Measurements from ENCODE around the gene SVOP. TPM values are rescaled to one million over a fixed set of nuclear protein-coding genes. Genes with fewer than 3 reads are reported as not detected.

The SVOP gene
- total RNA-seq, 2 donors from 2014 or later: not detected

GRCh38 chr12:108935159-108935763 is 85.6 kb downstream of the SVOP start:
- TF ChIP-seq, protein P1, sequence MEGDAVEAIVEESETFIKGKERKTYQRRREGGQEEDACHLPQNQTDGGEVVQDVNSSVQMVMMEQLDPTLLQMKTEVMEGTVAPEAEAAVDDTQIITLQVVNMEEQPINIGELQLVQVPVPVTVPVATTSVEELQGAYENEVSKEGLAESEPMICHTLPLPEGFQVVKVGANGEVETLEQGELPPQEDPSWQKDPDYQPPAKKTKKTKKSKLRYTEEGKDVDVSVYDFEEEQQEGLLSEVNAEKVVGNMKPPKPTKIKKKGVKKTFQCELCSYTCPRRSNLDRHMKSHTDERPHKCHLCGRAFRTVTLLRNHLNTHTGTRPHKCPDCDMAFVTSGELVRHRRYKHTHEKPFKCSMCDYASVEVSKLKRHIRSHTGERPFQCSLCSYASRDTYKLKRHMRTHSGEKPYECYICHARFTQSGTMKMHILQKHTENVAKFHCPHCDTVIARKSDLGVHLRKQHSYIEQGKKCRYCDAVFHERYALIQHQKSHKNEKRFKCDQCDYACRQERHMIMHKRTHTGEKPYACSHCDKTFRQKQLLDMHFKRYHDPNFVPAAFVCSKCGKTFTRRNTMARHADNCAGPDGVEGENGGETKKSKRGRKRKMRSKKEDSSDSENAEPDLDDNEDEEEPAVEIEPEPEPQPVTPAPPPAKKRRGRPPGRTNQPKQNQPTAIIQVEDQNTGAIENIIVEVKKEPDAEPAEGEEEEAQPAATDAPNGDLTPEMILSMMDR (conservative IDR thresholded peaks at IDR 0.05): no peak
- Histone ChIP-seq H3K9ac (ENCODE audit: extremely low read depth, low read length, poor library complexity, severe bottlenecking) (no peak overlapping the region), H3K4me3 (ENCODE audit: low read length) (no peak overlapping the region), H3K9me3 (ENCODE audit: control insufficient read depth, low read length) (no peaks in the 10 kb centered on the region), H3K4me1 (ENCODE audit: control insufficient read depth, insufficient read depth, low read length) (no peaks in the 10 kb centered on the region), H3K36me3 (ENCODE audit: control insufficient read depth, insufficient read depth, low read length) (no peaks in the 10 kb centered on the region), H3K27me3 (ENCODE audit: control insufficient read depth, insufficient read depth, low read length, poor library complexity, severe bottlenecking) (no peaks in the 10 kb centered on the region), H3K27ac (ENCODE audit: low read depth, low read length) (no peak overlapping the region)
- no peak overlapping the region for H3K27ac Mint-ChIP-seq
- no peak for DNase-seq
- H3K4me3 Mint-ChIP-seq: no peak overlapping the region
- 90 to 94% methylated on average over 7 of the region's 7 CpGs for WGBS, 2 experiments (ENCODE audit: insufficient coverage in 1 of 2, insufficient read length in 1 of 2)
- no peaks in the 10 kb centered on the region for H3K36me3 Mint-ChIP-seq (ENCODE audit: low read depth)
- no peaks in the 10 kb centered on the region for H3K4me1 Mint-ChIP-seq
- no peaks in the 10 kb centered on the region for H3K9me3 Mint-ChIP-seq
- peaks cover 3% of the 10 kb centered on the region for H3K27me3 Mint-ChIP-seq (ENCODE audit: insufficient read depth)

GRCh38 chr12:108933949-108934348 is 86.9 kb downstream of the SVOP start:
- H3K27ac Mint-ChIP-seq: no peak overlapping the region
- H3K9ac ChIP-seq (ENCODE audit: extremely low read depth, low read length, poor library complexity, severe bottlenecking): no peak overlapping the region
- TF ChIP-seq, protein P1 (conservative IDR thresholded peaks at IDR 0.05): no peak
- H3K4me3 Mint-ChIP-seq: no peak overlapping the region
- H3K36me3 ChIP-seq (ENCODE audit: control insufficient read depth, insufficient read depth, low read length): no peaks in the 10 kb centered on the region
- H3K9me3 Mint-ChIP-seq: no peaks in the 10 kb centered on the region
- no peak for DNase-seq
- H3K4me1 Mint-ChIP-seq: no peaks in the 10 kb centered on the region
- no peaks in the 10 kb centered on the region for H3K4me1 ChIP-seq (ENCODE audit: control insufficient read depth, insufficient read depth, low read length)
- H3K27me3 ChIP-seq (ENCODE audit: control insufficient read depth, insufficient read depth, low read length, poor library complexity, severe bottlenecking): no peaks in the 10 kb centered on the region
- WGBS, 2 experiments (ENCODE audit: insufficient coverage in 1 of 2, insufficient read length in 1 of 2): 92 to 95% methylated on average over 6 of the region's 6 CpGs
- peaks cover 3% of the 10 kb centered on the region for H3K27me3 Mint-ChIP-seq (ENCODE audit: insufficient read depth)
- no peaks in the 10 kb centered on the region for H3K36me3 Mint-ChIP-seq (ENCODE audit: low read depth)
- H3K9me3 ChIP-seq (ENCODE audit: control insufficient read depth, low read length): no peaks in the 10 kb centered on the region
- no peak overlapping the region for H3K27ac ChIP-seq (ENCODE audit: low read depth, low read length)
- no peak overlapping the region for H3K4me3 ChIP-seq (ENCODE audit: low read length)

DNA sequence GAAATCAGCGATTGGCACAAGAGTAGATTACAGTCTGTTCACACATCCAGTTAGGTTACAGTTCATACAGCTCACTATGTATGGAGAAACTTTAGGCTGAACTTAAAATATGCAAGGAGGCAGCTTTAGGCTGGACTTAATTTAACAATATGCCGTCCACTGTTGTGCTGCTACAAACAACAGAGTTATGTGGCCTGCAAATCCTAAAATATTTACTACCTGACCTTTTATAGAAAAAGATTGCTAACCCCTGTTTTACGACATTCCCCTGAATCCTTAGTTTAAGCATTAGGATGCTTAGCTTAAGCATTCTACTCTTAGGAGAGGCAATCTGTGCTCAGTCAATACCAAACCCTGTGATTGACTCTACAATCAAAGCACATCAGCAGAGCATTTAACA is 90.1 kb downstream of the SVOP start:
- Histone ChIP-seq H3K36me3 (ENCODE audit: control insufficient read depth, insufficient read depth, low read length) (no peaks in the 10 kb centered on the region), H3K4me1 (ENCODE audit: control insufficient read depth, insufficient read depth, low read length) (no peaks in the 10 kb centered on the region), H3K9ac (ENCODE audit: extremely low read depth, low read length, poor library complexity, severe bottlenecking) (no peak overlapping the region), H3K27me3 (ENCODE audit: control insufficient read depth, insufficient read depth, low read length, poor library complexity, severe bottlenecking) (no peaks in the 10 kb centered on the region), H3K9me3 (ENCODE audit: control insufficient read depth, low read length) (no peaks in the 10 kb centered on the region), H3K4me3 (ENCODE audit: low read length) (no peak overlapping the region), H3K27ac (ENCODE audit: low read depth, low read length) (no peak overlapping the region)
- Mint-ChIP-seq H3K9me3 (peaks cover 9% of the 10 kb centered on the region), H3K4me3 (no peak overlapping the region), H3K36me3 (ENCODE audit: low read depth) (no peaks in the 10 kb centered on the region), H3K27ac (no peak overlapping the region), H3K27me3 (ENCODE audit: insufficient read depth) (no peaks in the 10 kb centered on the region), H3K4me1 (no peaks in the 10 kb centered on the region)
- DNase-seq: no peak
- TF ChIP-seq, protein P1 (conservative IDR thresholded peaks at IDR 0.05): no peak
- 93 to 95% methylated on average over 3 of the region's 3 CpGs for WGBS, 2 experiments (ENCODE audit: insufficient coverage in 1 of 2, insufficient read length in 1 of 2)
